Transverse colon (tissue), 4 donors: ENCODE results near the gene SOHLH2. TPM values are rescaled to one million over a fixed set of nuclear protein-coding genes. Genes with fewer than 3 reads are reported as not detected.

Experiments used
- DNase-seq: peaks from one replicate; pipeline ENCODE4 v3.0.0-alpha.2; 2019
- H3K27ac ChIP-seq, 4 donors: fragments of 200-600 bp; sonication (generic); 2 replicates each; pipeline ENCODE4 v1.5.1; 2016 to 2018; ENCODE audit warnings: inconsistent platforms in 4 of 4
- H3K27me3 ChIP-seq: fragments of 200-600 bp; sonication (generic); 2 replicates; pipeline ENCODE4 v1.5.1; 2017; ENCODE audit warnings: inconsistent platforms
- H3K36me3 ChIP-seq, 4 donors: fragments of 200-600 bp; sonication (generic); 2 replicates each; pipeline ENCODE4 v1.5.1; 2017 to 2019; ENCODE audit warnings: inconsistent platforms in 4 of 4
- H3K4me1 ChIP-seq, 4 donors: fragments of 200-600 bp; sonication (generic); 2 replicates each; pipeline ENCODE4 v1.5.1; 2017 to 2020; ENCODE audit warnings: inconsistent platforms in 4 of 4
- H3K4me3 ChIP-seq, 4 donors: fragments of 200-600 bp; sonication (generic); 1 replicate in 1 of 4; 2 replicates in 3 of 4; pipeline versions ENCODE4 v1.5.1 to v1.6.1; 2017 to 2019; ENCODE audit warnings: inconsistent platforms in 4 of 4
- H3K9me3 ChIP-seq, 2 donors: fragments of 200-600 bp; sonication (generic); 2 replicates each; pipeline ENCODE4 v1.5.1; 2017 to 2019; ENCODE audit warnings: inconsistent platforms in 2 of 2
- EP300 ChIP-seq: sonication (generic); formaldehyde crosslinking; IDR thresholded peaks from one replicate; pipeline ENCODE4 v1.6.1; 2017; ENCODE audit warnings: antibody characterized with exemption, low read depth
- POLR2A ChIP-seq: fragments of 450-650 bp; IDR thresholded peaks from one replicate; pipeline ENCODE4 v1.6.1; 2016; ENCODE audit warnings: antibody characterized with exemption, mild to moderate bottlenecking, moderate library complexity
- POLR2AphosphoS5 ChIP-seq, 3 donors: sonication (generic); formaldehyde crosslinking; IDR thresholded peaks; one replicate each; pipeline ENCODE4 v1.6.1; 2016; ENCODE audit warnings: antibody characterized with exemption in 3 of 3
- WGBS, 2 donors: methylation state at CpG; one replicate each; pipeline ENCODE4 v1.1.5; 2018; ENCODE audit warnings: low coverage in 1 of 2; 5-methylcytosine and 5-hydroxymethylcytosine counted together
- in situ Hi-C, 4 donors: fragments of 200-750 bp; cut with MboI; loops; one replicate each; pipeline versions ENCODE4 v1.15.0 to v1.15.1; 2017; ENCODE audit warnings: low sequenced_read_pairs in 3 of 4, low pct_ligation_motif_present in 1 of 4, low pct_unique_long_range_greater_than_20kb in 1 of 4
- intact Hi-C: fragments of 100-400 bp; cut with DNase I; formaldehyde crosslinking; loops from one replicate; pipeline ENCODE4 v1.15.1; 2023; ENCODE audit warnings: low total_unique reads
- total RNA-seq, 4 donors: library from RNA; depleted of rRNA; stranded (reverse); fragments of >200 nt; gene quantifications; one replicate each; pipeline ENCODE4 v1.1.0, GENCODE V29; 2016
- TF ChIP-seq, protein P1 (sequence below), 5 experiments: fragments of 200-600 bp in 3 of 5; fragments of 450-650 bp in 2 of 5; sonication (generic) in 3 of 5; IDR thresholded peaks; 1 replicate in 2 of 5; 2 replicates in 3 of 5; pipeline ENCODE4 v1.5.1; 2016 to 2017; ENCODE audit warnings: antibody characterized with exemption in 5 of 5, inconsistent platforms in 3 of 5, mild to moderate bottlenecking in 2 of 5, moderate library complexity in 1 of 5

SOHLH2 gene
- total RNA-seq, 4 donors from 2014 or later = 0.27 TPM; not detected in 3

DNA sequence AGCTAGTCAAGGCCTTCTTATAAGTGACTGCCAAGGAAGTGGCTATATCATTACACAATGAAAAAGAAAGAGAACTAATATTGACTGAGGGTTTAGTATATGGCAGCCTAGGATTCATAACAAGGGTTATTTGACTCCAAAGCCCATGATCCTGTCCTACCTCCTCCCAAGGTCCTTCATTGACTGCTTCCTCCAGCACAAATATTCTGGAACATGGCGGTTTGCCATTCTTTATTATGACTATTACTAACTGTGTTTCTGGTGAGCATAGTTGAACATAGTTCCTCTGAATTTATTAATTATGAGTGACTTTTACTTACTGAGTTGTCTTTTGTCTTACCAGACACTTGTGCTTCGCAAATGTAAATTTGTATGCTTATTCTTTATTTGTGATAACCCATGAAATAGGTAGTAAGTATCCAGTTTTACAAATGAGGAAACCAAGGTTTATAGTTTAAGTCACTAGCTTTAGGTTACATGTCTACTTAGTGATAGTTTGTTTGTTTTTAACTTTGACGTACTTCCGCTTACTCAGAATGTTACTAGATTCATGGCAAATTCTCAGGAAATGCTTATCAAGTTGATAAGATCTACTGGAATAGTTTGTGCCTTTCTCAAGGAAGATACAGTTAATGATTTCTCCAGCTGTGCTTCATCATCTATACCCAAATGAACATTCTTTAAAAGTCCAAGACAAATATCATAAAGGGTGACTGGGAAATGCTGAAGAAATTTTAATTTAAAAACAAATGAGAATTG is 67.7 kb downstream of the SOHLH2 start:
- in situ Hi-C loops (no loop called here), intact Hi-C loops (no loop called here)
- no peaks in the 10 kb centered on the region for H3K4me1 ChIP-seq
- H3K27me3 ChIP-seq = no peaks in the 10 kb centered on the region
- no peaks in the 10 kb centered on the region for H3K36me3 ChIP-seq
- WGBS, 2 donors = 75 to 76% methylated on average over 4 of the region's 4 CpGs
- no peak for DNase-seq
- TF ChIP-seq POLR2AphosphoS5 (IDR thresholded peaks at IDR 0.05) (no peak), POLR2A (no peak), EP300 (no peak)
- TF ChIP-seq, protein P1, sequence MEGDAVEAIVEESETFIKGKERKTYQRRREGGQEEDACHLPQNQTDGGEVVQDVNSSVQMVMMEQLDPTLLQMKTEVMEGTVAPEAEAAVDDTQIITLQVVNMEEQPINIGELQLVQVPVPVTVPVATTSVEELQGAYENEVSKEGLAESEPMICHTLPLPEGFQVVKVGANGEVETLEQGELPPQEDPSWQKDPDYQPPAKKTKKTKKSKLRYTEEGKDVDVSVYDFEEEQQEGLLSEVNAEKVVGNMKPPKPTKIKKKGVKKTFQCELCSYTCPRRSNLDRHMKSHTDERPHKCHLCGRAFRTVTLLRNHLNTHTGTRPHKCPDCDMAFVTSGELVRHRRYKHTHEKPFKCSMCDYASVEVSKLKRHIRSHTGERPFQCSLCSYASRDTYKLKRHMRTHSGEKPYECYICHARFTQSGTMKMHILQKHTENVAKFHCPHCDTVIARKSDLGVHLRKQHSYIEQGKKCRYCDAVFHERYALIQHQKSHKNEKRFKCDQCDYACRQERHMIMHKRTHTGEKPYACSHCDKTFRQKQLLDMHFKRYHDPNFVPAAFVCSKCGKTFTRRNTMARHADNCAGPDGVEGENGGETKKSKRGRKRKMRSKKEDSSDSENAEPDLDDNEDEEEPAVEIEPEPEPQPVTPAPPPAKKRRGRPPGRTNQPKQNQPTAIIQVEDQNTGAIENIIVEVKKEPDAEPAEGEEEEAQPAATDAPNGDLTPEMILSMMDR (IDR thresholded peaks at IDR 0.05) = no peak
- peaks cover 0 to 6% of the 10 kb centered on the region in 2 donors for H3K9me3 ChIP-seq
- no peak overlapping the region for H3K4me3 ChIP-seq
- no peak overlapping the region for H3K27ac ChIP-seq

DNA sequence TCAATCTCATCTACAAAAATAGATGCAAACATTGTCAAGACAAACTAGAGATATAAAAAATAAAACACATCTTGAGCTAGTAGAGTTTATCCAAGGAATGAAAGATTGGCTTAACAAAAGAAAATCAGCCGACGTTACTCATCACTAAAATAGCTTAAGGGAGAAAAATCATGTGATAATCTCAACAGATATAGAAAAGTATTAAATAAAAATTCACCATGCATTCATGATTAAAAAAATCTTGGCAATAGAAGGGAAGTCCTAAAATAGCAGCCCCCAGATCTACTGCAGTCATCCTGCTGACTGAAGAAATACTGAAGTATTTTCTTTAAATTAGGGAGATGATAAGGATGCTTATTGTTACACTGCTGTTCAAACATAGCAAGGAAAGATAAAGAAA is 70.6 kb downstream of the SOHLH2 start:
- DNase-seq = no peak

DNA sequence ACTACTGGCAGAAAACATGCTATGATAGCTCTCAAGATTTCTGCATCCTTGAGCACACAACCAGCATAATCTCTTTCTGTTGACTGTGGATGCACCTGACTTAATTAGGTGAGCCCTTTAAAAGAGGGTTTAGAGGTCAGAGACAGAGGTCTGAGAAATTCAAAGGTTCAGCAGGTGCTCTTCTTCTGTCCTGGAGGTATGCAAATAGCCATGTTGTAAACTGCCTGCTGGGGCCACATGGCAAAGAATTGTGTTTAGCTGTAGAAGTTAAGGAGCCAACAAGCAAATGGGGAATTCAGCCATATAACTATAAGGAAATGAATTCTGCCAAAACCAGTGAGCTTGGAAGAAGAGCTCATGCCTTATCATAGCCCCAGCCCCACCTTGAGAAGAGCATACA is 71.6 kb downstream of the SOHLH2 start:
- no peak for DNase-seq
- TF ChIP-seq POLR2A (no peak), POLR2AphosphoS5 (IDR thresholded peaks at IDR 0.05) (no peak), EP300 (no peak)
- TF ChIP-seq, protein P1 (IDR thresholded peaks at IDR 0.05) = no peak

More for the DNA sequence above, 70.6 kb downstream of the SOHLH2 start:
- intact Hi-C loops = no loop called here
- H3K27ac ChIP-seq = no peak overlapping the region
- no peak overlapping the region for H3K4me3 ChIP-seq
- no peak for TF ChIP-seq POLR2A
- no peak for TF ChIP-seq EP300
- no peak for TF ChIP-seq POLR2AphosphoS5 (IDR thresholded peaks at IDR 0.05)
- TF ChIP-seq, protein P1 (IDR thresholded peaks at IDR 0.05) = no peak
- WGBS, 2 donors = 48 to 74% methylated on average over 2 of the region's 2 CpGs
- no peaks in the 10 kb centered on the region for H3K36me3 ChIP-seq
- in situ Hi-C loops = no loop called here
- H3K27me3 ChIP-seq = no peaks in the 10 kb centered on the region
- peaks cover 0 to 6% of the 10 kb centered on the region in 2 donors for H3K9me3 ChIP-seq
- no peaks in the 10 kb centered on the region for H3K4me1 ChIP-seq

DNA sequence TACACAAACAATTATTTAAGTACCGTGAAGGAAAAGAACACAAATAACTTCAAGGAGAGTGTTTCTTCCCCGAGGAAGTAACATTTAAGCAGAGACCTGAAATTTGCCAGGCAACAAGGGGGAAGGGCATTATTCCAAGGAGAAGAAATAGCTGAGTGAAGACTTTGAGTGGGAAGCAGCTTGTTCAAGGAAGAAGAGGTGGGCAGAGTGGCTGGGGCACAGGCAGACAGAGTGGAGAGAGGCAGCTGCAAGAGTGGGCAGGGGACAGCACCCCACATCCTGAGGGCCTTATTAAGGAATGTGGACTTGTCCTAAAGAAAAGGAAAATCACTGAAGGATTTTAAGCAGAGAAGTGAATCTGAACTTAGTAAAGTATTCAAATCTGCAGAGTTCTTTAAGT is 78.5 kb downstream of the SOHLH2 start:
- Histone ChIP-seq H3K4me3 (no peak overlapping the region), H3K27me3 (peaks cover 20% of the 10 kb centered on the region), H3K9me3 (no peaks in the 10 kb centered on the region), H3K27ac (no peak overlapping the region), H3K4me1 (no peaks in the 10 kb centered on the region), H3K36me3 (no peaks in the 10 kb centered on the region)
- 30 to 73% methylated on average over 2 of the region's 2 CpGs for WGBS, 2 donors
- DNase-seq = no peak
- intact Hi-C loops = no loop called here
- no peak for TF ChIP-seq POLR2A
- TF ChIP-seq, protein P1 (IDR thresholded peaks at IDR 0.05) = no peak
- TF ChIP-seq EP300 = no peak
- no peak for TF ChIP-seq POLR2AphosphoS5 (IDR thresholded peaks at IDR 0.05)
- in situ Hi-C loops = no loop called here

More for the DNA sequence above, 71.6 kb downstream of the SOHLH2 start:
- Histone ChIP-seq H3K4me3 (no peak overlapping the region), H3K27ac (no peak overlapping the region), H3K4me1 (no peaks in the 10 kb centered on the region), H3K27me3 (no peaks in the 10 kb centered on the region), H3K36me3 (no peaks in the 10 kb centered on the region), H3K9me3 (peaks cover 0 to 6% of the 10 kb centered on the region in 2 donors)
- in situ Hi-C loops = no loop called here
- intact Hi-C loops = no loop called here
